Measurements from ENCODE around the gene TEX36. TPM values are rescaled to one million over a fixed set of nuclear protein-coding genes. Genes with fewer than 3 reads are reported as not detected.
"Not testable (repeated sequence)": the region's sequence is repeated elsewhere in the genome, so short reads cannot be mapped to it uniquely, and the experiment has no call there.

TEX36 gene
- total and polyA plus RNA-seq, 4 experiments from 2014 or later = not detected

DNA sequence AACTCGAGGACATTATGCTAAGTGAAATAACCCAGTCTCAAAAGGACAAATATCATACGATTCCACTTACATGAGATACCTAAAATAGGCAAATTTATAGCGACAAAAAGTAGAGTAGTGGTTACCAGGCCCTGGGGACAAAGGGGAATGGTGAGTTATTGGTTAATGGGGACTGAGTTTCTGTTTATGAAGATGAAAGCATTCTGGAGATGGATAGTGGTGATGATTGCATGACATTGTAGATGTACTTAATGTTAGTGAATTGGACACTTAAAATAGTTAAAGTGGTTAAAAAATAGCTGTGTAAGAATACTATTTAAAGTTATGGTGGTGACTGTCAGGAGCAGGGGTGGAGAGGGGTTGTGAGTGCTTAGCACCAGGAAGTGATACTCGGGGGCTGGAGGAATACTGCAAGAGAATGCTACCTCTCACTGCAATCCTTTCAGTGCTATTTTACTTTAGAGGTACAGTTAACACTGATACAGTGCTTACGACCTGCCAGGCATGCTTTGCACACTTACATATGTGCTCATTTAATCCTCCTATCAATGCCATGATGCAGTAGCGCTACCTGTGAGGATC, 16.7 kb upstream of the TEX36 start:
- no peak overlapping the region for H3K4me3 ChIP-seq (ENCODE audit: low read length in 2 of 2)
- peaks cover 1% of the 10 kb centered on the region for H3K27me3 ChIP-seq (ENCODE audit: insufficient read depth, low read length)
- ChIA-PET CTCF (ENCODE audit: partially characterized antibody) (no interaction called here), POLR2A (ENCODE audit: partially characterized antibody) (no interaction called here)
- no peaks in the 10 kb centered on the region for H3K4me1 ChIP-seq (ENCODE audit: insufficient read depth, low read length)
- H3K4me3 Mint-ChIP-seq = no peak overlapping the region
- intact Hi-C loops (cut with micrococcal nuclease) = no loop called here
- no peak overlapping the region for H3K27ac Mint-ChIP-seq
- DNase-seq = no peak
- H3K36me3 ChIP-seq (ENCODE audit: insufficient read depth, low read length) = no peaks in the 10 kb centered on the region
- H3K27me3 Mint-ChIP-seq = peaks cover 2 to 5% of the 10 kb centered on the region in 2 donors
- no peaks in the 10 kb centered on the region for H3K9me3 ChIP-seq (ENCODE audit: control insufficient read depth in 1 of 2, low read length in 2 of 2)
- peaks cover 0 to 5% of the 10 kb centered on the region in 2 donors for H3K36me3 Mint-ChIP-seq
- peaks cover 0 to 6% (median 3%) of the 10 kb centered on the region in 8 donors for H3K9me3 Mint-ChIP-seq
- no peaks in the 10 kb centered on the region for H3K4me1 Mint-ChIP-seq
- H3K27ac ChIP-seq (ENCODE audit: low read depth, low read length) = no peak overlapping the region

DNA sequence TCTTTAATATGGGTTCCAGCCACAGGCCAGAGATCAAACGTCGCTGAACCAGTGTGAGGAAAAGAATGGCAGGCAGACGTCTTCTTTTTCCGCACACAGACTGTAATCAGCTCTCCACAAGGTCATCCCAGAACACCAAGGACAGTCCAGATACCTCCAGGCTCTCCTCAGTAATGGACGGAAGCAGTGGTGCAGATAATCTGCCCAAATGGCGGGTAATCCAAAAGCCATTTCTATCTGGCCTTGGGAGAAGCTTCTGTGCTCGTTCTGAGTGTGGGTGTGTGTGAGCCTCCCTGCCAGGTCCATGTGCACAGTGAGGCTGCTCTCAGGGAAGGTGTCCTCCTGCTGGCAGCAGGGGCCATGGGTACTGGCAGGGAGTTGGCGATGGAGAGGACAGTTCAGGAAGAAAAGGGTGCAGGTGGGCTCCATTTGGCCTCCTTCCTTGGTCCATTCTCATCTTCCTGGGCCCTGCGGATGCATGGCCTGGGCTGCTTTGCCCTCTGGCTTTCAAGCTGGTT, 15.6 kb upstream of the TEX36 start:
- Mint-ChIP-seq H3K4me3 (no peak overlapping the region), H3K9me3 (peaks cover 0 to 6% (median 2%) of the 10 kb centered on the region in 8 donors), H3K4me1 (no peaks in the 10 kb centered on the region), H3K36me3 (peaks cover 0 to 5% of the 10 kb centered on the region in 2 donors), H3K27me3 (peaks cover 2 to 5% of the 10 kb centered on the region in 2 donors), H3K27ac (no peak overlapping the region)
- Histone ChIP-seq H3K27me3 (ENCODE audit: insufficient read depth, low read length) (peaks cover 4% of the 10 kb centered on the region), H3K4me1 (ENCODE audit: insufficient read depth, low read length) (no peaks in the 10 kb centered on the region), H3K9me3 (ENCODE audit: control insufficient read depth in 1 of 2, low read length in 2 of 2) (no peaks in the 10 kb centered on the region), H3K36me3 (ENCODE audit: insufficient read depth, low read length) (no peaks in the 10 kb centered on the region), H3K27ac (ENCODE audit: low read depth, low read length) (no peak overlapping the region), H3K4me3 (ENCODE audit: low read length in 2 of 2) (no peak overlapping the region)
- POLR2A ChIA-PET (ENCODE audit: partially characterized antibody) = no interaction called here
- CTCF ChIA-PET (ENCODE audit: partially characterized antibody) = no interaction called here
- intact Hi-C loops (cut with micrococcal nuclease) = no loop called here
- no peak for DNase-seq

DNA sequence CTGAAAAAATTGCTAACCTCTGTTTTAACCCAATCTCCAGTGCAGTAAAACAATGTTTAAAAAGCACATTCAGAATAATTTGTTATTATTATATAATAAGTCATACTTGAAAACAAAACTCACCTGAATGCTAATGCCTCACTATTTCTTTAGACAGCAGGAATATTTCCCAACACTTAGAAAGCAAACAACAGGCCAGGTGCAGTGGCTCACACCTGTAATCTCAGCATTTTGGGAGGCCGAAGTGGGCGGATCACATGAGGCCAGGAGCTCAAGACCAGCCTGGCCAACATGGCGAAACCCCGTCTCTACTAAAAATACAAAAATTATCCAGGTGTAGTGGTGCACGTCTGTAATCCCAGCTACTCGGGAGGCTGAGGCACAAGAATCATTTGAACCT, 13.9 kb upstream of the TEX36 start:
- DNase-seq; H3K4me1 ChIP-seq (ENCODE audit: insufficient read depth, low read length); H3K36me3 Mint-ChIP-seq; H3K36me3 ChIP-seq (ENCODE audit: insufficient read depth, low read length); POLR2A ChIA-PET (ENCODE audit: partially characterized antibody); H3K27me3 Mint-ChIP-seq; H3K4me1 Mint-ChIP-seq; H3K4me3 Mint-ChIP-seq; H3K4me3 ChIP-seq (ENCODE audit: low read length in 2 of 2); CTCF ChIA-PET (ENCODE audit: partially characterized antibody); intact Hi-C loops (cut with micrococcal nuclease); H3K27me3 ChIP-seq (ENCODE audit: insufficient read depth, low read length); H3K9me3 Mint-ChIP-seq; H3K27ac ChIP-seq (ENCODE audit: low read depth, low read length); H3K9me3 ChIP-seq (ENCODE audit: control insufficient read depth in 1 of 2, low read length in 2 of 2): not testable (repeated sequence)
- H3K27ac Mint-ChIP-seq = peak overlapping the region in 1 of 7 donors; percentile 36

DNA sequence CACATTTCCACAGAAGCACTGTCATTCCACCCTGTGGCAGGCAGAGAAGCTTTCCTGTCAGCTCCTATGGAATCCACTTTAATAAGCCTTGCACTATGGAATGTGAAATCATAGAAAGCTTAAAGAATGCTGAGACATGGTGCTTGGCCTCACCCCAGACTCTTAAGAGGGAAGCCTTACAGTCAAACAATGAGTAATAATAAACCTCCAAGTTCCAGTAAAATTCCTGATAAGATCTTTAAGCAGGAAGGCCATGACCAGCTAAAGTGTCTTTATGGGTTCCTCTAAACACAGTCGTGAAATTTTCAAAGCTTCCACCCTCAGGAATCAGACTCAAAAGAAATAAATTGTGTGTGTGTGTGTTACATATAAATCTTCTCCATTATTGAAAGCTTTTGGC, 11.9 kb upstream of the TEX36 start:
- no peaks in the 10 kb centered on the region for H3K36me3 Mint-ChIP-seq
- Histone ChIP-seq H3K9me3 (ENCODE audit: control insufficient read depth in 1 of 2, low read length in 2 of 2) (no peaks in the 10 kb centered on the region), H3K4me1 (ENCODE audit: insufficient read depth, low read length) (no peaks in the 10 kb centered on the region), H3K27me3 (ENCODE audit: insufficient read depth, low read length) (peaks cover 4% of the 10 kb centered on the region), H3K36me3 (ENCODE audit: insufficient read depth, low read length) (no peaks in the 10 kb centered on the region), H3K27ac (ENCODE audit: low read depth, low read length) (no peak overlapping the region), H3K4me3 (ENCODE audit: low read length in 2 of 2) (no peak overlapping the region)
- peaks cover 2 to 7% of the 10 kb centered on the region in 2 donors for H3K27me3 Mint-ChIP-seq
- intact Hi-C loops (cut with micrococcal nuclease) = no loop called here
- POLR2A ChIA-PET (ENCODE audit: partially characterized antibody) = no interaction called here
- H3K27ac Mint-ChIP-seq = no peak overlapping the region
- no peak for DNase-seq
- no peak overlapping the region for H3K4me3 Mint-ChIP-seq
- H3K9me3 Mint-ChIP-seq = no peaks in the 10 kb centered on the region
- H3K4me1 Mint-ChIP-seq = peaks cover 0 to 5% (median 1%) of the 10 kb centered on the region in 4 donors
- CTCF ChIA-PET (ENCODE audit: partially characterized antibody) = no interaction called here

DNA sequence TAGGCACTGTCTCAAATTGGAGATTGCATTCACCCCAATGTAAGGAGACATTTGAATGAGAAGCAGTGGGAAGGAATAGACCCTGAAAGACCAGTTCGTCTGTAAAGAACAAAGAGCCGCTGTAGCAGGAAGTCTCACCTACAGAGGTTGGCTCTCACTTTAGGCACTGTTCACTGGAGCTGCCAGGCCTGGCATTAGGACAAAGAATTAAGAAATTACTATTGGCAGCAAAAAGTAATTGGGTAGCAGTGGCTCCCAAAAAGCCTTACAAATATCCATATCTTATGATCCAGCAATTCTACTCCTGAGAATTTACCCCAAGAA, 10.5 kb upstream of the TEX36 start:
- Mint-ChIP-seq H3K36me3 (no peaks in the 10 kb centered on the region), H3K4me1 (peaks cover 0 to 5% (median 1%) of the 10 kb centered on the region in 4 donors), H3K27ac (no peak overlapping the region), H3K4me3 (no peak overlapping the region), H3K27me3 (peaks cover 7 to 11% of the 10 kb centered on the region in 2 donors), H3K9me3 (no peaks in the 10 kb centered on the region)
- H3K9me3 ChIP-seq (ENCODE audit: control insufficient read depth in 1 of 2, low read length in 2 of 2) = no peaks in the 10 kb centered on the region
- H3K27ac ChIP-seq (ENCODE audit: low read depth, low read length) = no peak overlapping the region
- ChIA-PET POLR2A (ENCODE audit: partially characterized antibody) (no interaction called here), CTCF (ENCODE audit: partially characterized antibody) (no interaction called here)
- intact Hi-C loops (cut with micrococcal nuclease) = no loop called here
- no peak for DNase-seq
- no peaks in the 10 kb centered on the region for H3K4me1 ChIP-seq (ENCODE audit: insufficient read depth, low read length)
- peaks cover 4% of the 10 kb centered on the region for H3K27me3 ChIP-seq (ENCODE audit: insufficient read depth, low read length)
- no peaks in the 10 kb centered on the region for H3K36me3 ChIP-seq (ENCODE audit: insufficient read depth, low read length)
- H3K4me3 ChIP-seq (ENCODE audit: low read length in 2 of 2) = no peak overlapping the region

DNA sequence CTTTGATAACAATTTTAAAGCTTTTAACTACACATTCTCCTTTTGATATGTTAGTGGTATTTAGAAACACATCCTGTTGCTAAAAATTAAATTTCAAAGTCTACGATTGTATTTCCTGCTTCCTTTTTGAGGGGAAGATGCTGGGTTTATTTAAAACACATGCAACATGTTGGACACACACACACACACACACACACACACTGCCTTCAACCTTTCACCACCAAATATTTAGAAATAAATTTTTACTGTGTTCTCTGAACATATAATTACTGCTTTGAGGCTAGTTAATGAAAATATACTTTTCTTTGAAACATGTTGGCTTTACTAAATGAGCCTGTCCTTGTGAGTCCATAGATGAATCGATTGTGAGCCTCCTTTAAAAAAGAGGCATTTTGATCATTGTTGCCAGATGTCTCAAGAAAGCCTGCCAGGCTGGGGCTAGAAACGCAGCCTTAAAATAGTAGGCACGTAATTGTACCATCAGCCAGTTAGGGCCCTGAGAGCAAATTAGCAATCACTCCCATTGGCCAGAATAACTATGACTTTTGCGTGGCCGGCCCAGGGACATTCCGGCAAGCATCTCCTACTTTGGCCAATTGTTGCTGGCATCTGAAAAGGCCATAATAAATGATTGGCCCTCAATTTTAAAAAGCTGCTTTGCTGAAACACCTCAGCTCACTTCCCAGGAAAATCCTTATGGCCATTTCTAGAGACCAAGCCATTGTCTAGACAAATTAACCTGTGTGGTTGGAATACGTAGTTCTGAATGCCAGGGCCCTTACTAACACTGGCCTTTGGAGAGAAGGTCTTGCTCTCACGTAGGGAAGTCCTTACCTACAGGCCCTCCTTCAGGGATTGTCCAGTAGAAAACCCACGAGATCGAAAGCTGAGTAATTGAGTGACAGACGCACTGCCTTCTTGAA, 9.9 kb upstream of the TEX36 start:
- Mint-ChIP-seq H3K9me3 (no peaks in the 10 kb centered on the region), H3K36me3 (no peaks in the 10 kb centered on the region), H3K27me3 (peaks cover 9 to 12% of the 10 kb centered on the region in 2 donors), H3K27ac (no peak overlapping the region), H3K4me3 (no peak overlapping the region), H3K4me1 (peaks cover 0 to 5% (median 1%) of the 10 kb centered on the region in 4 donors)
- no peaks in the 10 kb centered on the region for H3K4me1 ChIP-seq (ENCODE audit: insufficient read depth, low read length)
- H3K4me3 ChIP-seq (ENCODE audit: low read length in 2 of 2) = no peak overlapping the region
- DNase-seq = no peak
- H3K27ac ChIP-seq (ENCODE audit: low read depth, low read length) = no peak overlapping the region
- no peaks in the 10 kb centered on the region for H3K36me3 ChIP-seq (ENCODE audit: insufficient read depth, low read length)
- intact Hi-C loops (cut with micrococcal nuclease) = no loop called here
- CTCF ChIA-PET (ENCODE audit: partially characterized antibody) = no interaction called here
- POLR2A ChIA-PET (ENCODE audit: partially characterized antibody) = no interaction called here
- H3K27me3 ChIP-seq (ENCODE audit: insufficient read depth, low read length) = peaks cover 4% of the 10 kb centered on the region
- no peaks in the 10 kb centered on the region for H3K9me3 ChIP-seq (ENCODE audit: control insufficient read depth in 1 of 2, low read length in 2 of 2)

DNA sequence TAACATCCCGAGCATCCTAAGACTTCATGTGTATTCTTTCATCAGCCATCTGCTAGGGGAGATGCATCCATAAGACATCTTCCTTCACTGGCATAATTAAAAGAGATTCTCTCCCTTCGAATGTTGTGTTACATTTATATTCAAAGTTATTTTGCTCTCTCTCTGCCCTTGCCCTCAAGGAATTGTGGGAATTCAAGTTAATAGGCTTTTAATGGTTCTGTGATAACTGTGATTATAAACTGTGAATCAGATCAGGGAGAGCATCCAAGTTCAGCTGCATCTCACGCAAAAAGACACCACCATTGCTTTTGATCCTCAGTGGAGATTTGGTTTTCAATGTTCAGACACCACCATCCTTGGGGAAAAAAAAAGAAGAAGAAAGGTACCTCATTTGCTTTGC, 9.2 kb upstream of the TEX36 start:
- H3K9me3 Mint-ChIP-seq = no peaks in the 10 kb centered on the region
- H3K4me3 Mint-ChIP-seq = no peak overlapping the region
- no peaks in the 10 kb centered on the region for H3K36me3 Mint-ChIP-seq
- Histone ChIP-seq H3K4me1 (ENCODE audit: insufficient read depth, low read length) (no peaks in the 10 kb centered on the region), H3K27ac (ENCODE audit: low read depth, low read length) (no peak overlapping the region), H3K9me3 (ENCODE audit: control insufficient read depth in 1 of 2, low read length in 2 of 2) (no peaks in the 10 kb centered on the region), H3K36me3 (ENCODE audit: insufficient read depth, low read length) (no peaks in the 10 kb centered on the region), H3K27me3 (ENCODE audit: insufficient read depth, low read length) (peaks cover 4% of the 10 kb centered on the region), H3K4me3 (ENCODE audit: low read length in 2 of 2) (no peak overlapping the region)
- ChIA-PET POLR2A (ENCODE audit: partially characterized antibody) (no interaction called here), CTCF (ENCODE audit: partially characterized antibody) (no interaction called here)
- peaks cover 14 to 16% of the 10 kb centered on the region in 2 donors for H3K27me3 Mint-ChIP-seq
- H3K4me1 Mint-ChIP-seq = peaks cover 0 to 5% (median 1%) of the 10 kb centered on the region in 4 donors
- no peak overlapping the region for H3K27ac Mint-ChIP-seq
- no peak for DNase-seq
- intact Hi-C loops (cut with micrococcal nuclease) = no loop called here

Data from CD4-positive, alpha-beta memory T cell (primary cell).